Naive thymus-derived CD4-positive, alpha-beta T cell (primary cell): ENCODE measurements around the gene RELT. TPM values are rescaled to one million over a fixed set of nuclear protein-coding genes. Genes with fewer than 3 reads are reported as not detected.

ENCODE experiments used
- ATAC-seq: fragments of 150-1000 bp; cut with Tn5 transposase; 2 replicates; pipeline ENCODE4 v1.10.0; 2021; ENCODE audit warnings: mild to moderate bottlenecking, moderate library complexity
- CTCF ChIA-PET: fragments of 350-600 bp; sonication (Branson Sonifier 250); formaldehyde crosslinking; loops from one replicate; lab custom pipeline; 2021; ENCODE audit warnings: antibody characterized with exemption; lab: Charles Lee
- POLR2A ChIA-PET: fragments of 350-600 bp; sonication (Branson Sonifier 250); formaldehyde crosslinking; loops from one replicate; lab custom pipeline; 2021; ENCODE audit warnings: antibody characterized with exemption, inconsistent platforms; lab: Charles Lee
- DNase-seq, 9 donors: peaks; one replicate each; pipeline versions ENCODE4 v3.0.0 to v3.0.0-alpha.2; 2020 to 2022; ENCODE audit warnings: mixed read lengths in 1 of 9
- H3K27ac ChIP-seq: one replicate; pipeline ENCODE4 v1.7.0; 2013; ENCODE audit warnings: mild to moderate bottlenecking, low read depth, low read length, moderate library complexity
- H3K27me3 ChIP-seq, 2 donors: one replicate each; pipeline ENCODE4 v1.7.0; 2013; ENCODE audit warnings: low read length in 2 of 2, mild to moderate bottlenecking in 2 of 2, moderate library complexity in 2 of 2; ENCODE audit not compliant: control insufficient read depth in 2 of 2, insufficient read depth in 2 of 2
- H3K36me3 ChIP-seq, 3 experiments: 1 replicate in 2 of 3; 2 replicates in 1 of 3; pipeline ENCODE4 v1.7.0; 2013; ENCODE audit warnings: low read length in 3 of 3, mild to moderate bottlenecking in 3 of 3, moderate library complexity in 1 of 3; ENCODE audit not compliant: insufficient read depth in 3 of 3, control insufficient read depth in 2 of 3
- H3K4me1 ChIP-seq, 2 donors: one replicate each; pipeline ENCODE4 v1.7.0; 2013; ENCODE audit warnings: low read length in 2 of 2, mild to moderate bottlenecking in 2 of 2, moderate library complexity in 1 of 2; ENCODE audit not compliant: control insufficient read depth in 2 of 2, insufficient read depth in 2 of 2
- H3K4me3 ChIP-seq: 2 replicates; pipeline ENCODE4 v1.7.0; 2013; ENCODE audit warnings: mild to moderate bottlenecking, low read length
- H3K9me3 ChIP-seq, 3 experiments: 1 replicate in 2 of 3; 2 replicates in 1 of 3; pipeline ENCODE4 v1.7.0; 2013; ENCODE audit warnings: low read length in 3 of 3; ENCODE audit not compliant: control insufficient read depth in 2 of 3
- H3K27ac Mint-ChIP-seq, 9 donors: one replicate each; pipeline ENCODE4 v1.8.0; 2020 to 2022; ENCODE audit warnings: mixed read lengths in 9 of 9, mild to moderate bottlenecking in 8 of 9, moderate library complexity in 5 of 9, inconsistent platforms in 2 of 9
- H3K27me3 Mint-ChIP-seq, 5 donors: one replicate each; pipeline ENCODE4 v1.8.0; 2021 to 2022; ENCODE audit warnings: mixed read lengths in 5 of 5, mild to moderate bottlenecking in 1 of 5
- H3K36me3 Mint-ChIP-seq, 5 donors: one replicate each; pipeline ENCODE4 v1.8.0; 2020 to 2022; ENCODE audit warnings: mixed read lengths in 5 of 5, mild to moderate bottlenecking in 3 of 5, inconsistent platforms in 1 of 5
- H3K4me1 Mint-ChIP-seq, 7 donors: one replicate each; pipeline ENCODE4 v1.8.0; 2020 to 2022; ENCODE audit warnings: mixed read lengths in 7 of 7, mild to moderate bottlenecking in 3 of 7, inconsistent platforms in 1 of 7
- H3K4me3 Mint-ChIP-seq, 10 donors: one replicate each; pipeline ENCODE4 v1.8.0; 2020 to 2022; ENCODE audit warnings: mild to moderate bottlenecking in 10 of 10, mixed read lengths in 10 of 10, moderate library complexity in 6 of 10, inconsistent platforms in 2 of 10
- H3K9me3 Mint-ChIP-seq, 11 donors: one replicate each; pipeline ENCODE4 v1.8.0; 2020 to 2022; ENCODE audit warnings: mixed read lengths in 11 of 11, mild to moderate bottlenecking in 4 of 11, inconsistent platforms in 1 of 11, moderate library complexity in 1 of 11
- intact Hi-C, 2 donors: fragments of 100-400 bp; cut with micrococcal nuclease; formaldehyde crosslinking; loops; one replicate each; pipeline ENCODE4 v1.15.1; 2023
- polyA plus RNA-seq, 2 donors: library from polyadenylated mRNA; unstranded; fragments of 300-500 nt; fragmentation: Illumina TruSeq; gene quantifications; one replicate each; pipeline ENCODE4 v1.2.3, GENCODE V29; 2021
- total RNA-seq, 6 experiments: library from RNA in 5 of 6; stranded (reverse) in 5 of 6; gene quantifications; 1 replicate in 5 of 6; 2 replicates in 1 of 6; pipeline ENCODE4 v1.2.3 and lab custom pipeline; 2021 to 2026

Gene RELT
- total and polyA plus RNA-seq, 7 experiments from 2014 or later: 2.0 to 275 (median 12.0) TPM

DNA sequence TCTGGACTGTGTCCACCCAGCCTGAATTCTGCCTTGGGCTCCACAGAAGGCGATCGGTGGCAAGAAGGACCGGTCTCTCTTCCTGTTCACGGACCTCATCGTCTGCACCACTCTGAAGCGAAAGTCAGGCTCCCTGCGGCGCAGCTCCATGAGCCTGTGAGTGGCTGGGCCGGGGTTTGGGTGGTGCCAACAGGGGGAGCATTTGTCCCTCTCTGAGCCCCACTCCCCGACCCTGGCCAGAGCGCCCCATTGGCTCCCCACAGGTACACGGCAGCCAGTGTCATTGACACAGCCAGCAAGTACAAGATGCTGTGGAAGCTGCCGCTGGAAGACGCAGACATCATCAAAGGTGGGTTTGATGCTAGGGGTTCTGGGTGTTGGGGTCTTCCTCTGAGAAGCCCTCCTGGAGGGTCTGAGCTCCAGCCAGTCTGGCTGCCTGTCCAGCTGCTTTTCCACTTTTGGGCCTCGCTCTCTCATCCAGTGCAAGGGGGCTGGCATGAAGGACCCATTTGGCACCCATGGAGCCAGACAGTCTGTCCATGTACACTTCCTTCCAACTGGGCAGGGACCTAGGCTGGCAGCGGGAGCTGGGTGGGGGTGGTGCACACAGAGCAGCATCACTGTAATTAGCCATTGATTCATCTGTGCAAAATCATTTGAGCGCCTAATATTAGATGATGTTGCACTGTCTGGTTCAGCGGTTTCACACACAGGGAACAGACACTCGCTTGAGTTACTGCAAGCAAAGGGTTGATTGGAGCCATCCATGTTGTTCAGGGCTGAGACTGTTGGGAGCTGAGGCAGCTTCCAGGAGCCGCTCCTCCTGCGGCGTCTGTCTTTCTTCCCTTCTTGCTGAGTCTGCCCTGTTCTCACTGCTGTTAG, 19.0 kb upstream of the RELT start:
- ChIA-PET POLR2A (interaction anchor here (1.6 kb wide), 1 partner anchor 9 kb away, joined by 3 read pairs; no protein-coding TSS in a partner anchor), CTCF (interaction anchor here (0.5 to 2.5 kb wide), 3 partner anchors 15 to 36 kb away, joined by 3 to 9 read pairs (median 5); no protein-coding TSS in a partner anchor)
- Mint-ChIP-seq H3K27ac (no peak overlapping the region), H3K9me3 (no peaks in the 10 kb centered on the region), H3K36me3 (no peaks in the 10 kb centered on the region), H3K4me1 (peaks cover 0 to 6% (median 0%) of the 10 kb centered on the region in 7 donors), H3K4me3 (no peak overlapping the region), H3K27me3 (no peaks in the 10 kb centered on the region)
- intact Hi-C loops: no loop called here
- ATAC-seq: no peak
- H3K9me3 ChIP-seq: no peaks in the 10 kb centered on the region
- H3K4me3 ChIP-seq: no peak overlapping the region
- H3K36me3 ChIP-seq: no peaks in the 10 kb centered on the region
- no peak overlapping the region for H3K27ac ChIP-seq
- H3K4me1 ChIP-seq: no peaks in the 10 kb centered on the region
- DNase-seq: no peak
- H3K27me3 ChIP-seq: no peaks in the 10 kb centered on the region

- Histone ChIP-seq H3K27me3 (no peaks in the 10 kb centered on the region), H3K4me1 (no peaks in the 10 kb centered on the region), H3K9me3 (no peaks in the 10 kb centered on the region), H3K4me3 (no peak overlapping the region), H3K36me3 (no peaks in the 10 kb centered on the region), H3K27ac (no peak overlapping the region)
- POLR2A ChIA-PET: interaction anchor here (1.6 kb wide), 1 partner anchor 8 kb away, joined by 3 read pairs; no protein-coding TSS in a partner anchor
- CTCF ChIA-PET: interaction anchor here (0.6 to 2.5 kb wide), 4 partner anchors 21 to 1311 kb away, joined by 3 to 9 read pairs (median 4); no protein-coding TSS in a partner anchor
- intact Hi-C loops: no loop called here
- Mint-ChIP-seq H3K4me3 (no peak overlapping the region), H3K36me3 (no peaks in the 10 kb centered on the region), H3K27ac (peak overlapping the region in 2 of 9 donors; percentile 10 to 47), H3K27me3 (no peaks in the 10 kb centered on the region), H3K9me3 (no peaks in the 10 kb centered on the region), H3K4me1 (peaks cover 0 to 6% (median 0%) of the 10 kb centered on the region in 7 donors)
- ATAC-seq (no peak), DNase-seq (no peak)
These were observed 18.1 kb upstream of the RELT start for GRCh38 chr11:73358071-73358470.

- intact Hi-C loops: no loop called here
- POLR2A ChIA-PET: interaction anchor here (1.3 to 1.9 kb wide), 2 partner anchors 8 to 34 kb away, joined by 4 to 7 read pairs; no protein-coding TSS in a partner anchor
- DNase-seq: no peak
- Histone ChIP-seq H3K27me3 (no peaks in the 10 kb centered on the region), H3K9me3 (no peaks in the 10 kb centered on the region), H3K36me3 (no peaks in the 10 kb centered on the region), H3K4me3 (no peak overlapping the region), H3K4me1 (no peaks in the 10 kb centered on the region), H3K27ac (no peak overlapping the region)
- CTCF ChIA-PET: interaction anchor here (2.5 to 8.6 kb wide), 2 partner anchors 7 to 34 kb away, joined by 9 to 81 read pairs; no protein-coding TSS in a partner anchor
- Mint-ChIP-seq H3K27me3 (no peaks in the 10 kb centered on the region), H3K36me3 (no peaks in the 10 kb centered on the region), H3K9me3 (no peaks in the 10 kb centered on the region), H3K4me3 (no peak overlapping the region), H3K27ac (no peak overlapping the region), H3K4me1 (no peaks in the 10 kb centered on the region)
- no peak for ATAC-seq
These were observed 16.9 kb upstream of the RELT start for GRCh38 chr11:73359341-73359740.

GRCh38 chr11:73359930-73360742, 16.1 kb upstream of the RELT start:
- CTCF ChIA-PET: interaction anchor here (1.0 to 8.6 kb wide), 4 partner anchors 8 to 33 kb away, joined by 3 to 81 read pairs (median 4); no protein-coding TSS in a partner anchor
- Mint-ChIP-seq H3K27me3 (no peaks in the 10 kb centered on the region), H3K36me3 (no peaks in the 10 kb centered on the region), H3K4me3 (no peak overlapping the region), H3K9me3 (no peaks in the 10 kb centered on the region), H3K4me1 (peaks cover 0 to under 1% (median 0%) of the 10 kb centered on the region in 7 donors), H3K27ac (peak overlapping the region in 5 of 9 donors; percentile 9 to 72 (median 36))
- Histone ChIP-seq H3K4me3 (no peak overlapping the region), H3K27ac (no peak overlapping the region), H3K4me1 (peaks cover 0 to 2% of the 10 kb centered on the region in 2 donors), H3K36me3 (no peaks in the 10 kb centered on the region), H3K27me3 (no peaks in the 10 kb centered on the region), H3K9me3 (no peaks in the 10 kb centered on the region)
- POLR2A ChIA-PET: interaction anchor here (0.6 to 1.9 kb wide), 5 partner anchors 9 to 285 kb away, joined by 3 to 10 read pairs (median 4); no protein-coding TSS in a partner anchor
- intact Hi-C loops: loop anchor here in 1 of 2 donors (2.0 to 10.0 kb wide), 2 partner anchors 17 to 1135 kb away; partner anchors contain the start of genes INPPL1 and RELT
- ATAC-seq (peak; percentile 56), DNase-seq (peak in 5 of 9 donors; percentile 24 to 35 (median 31))

GRCh38 chr11:73360743-73361369, 15.3 kb upstream of the RELT start:
- ChIA-PET CTCF (interaction anchor here (1.0 to 8.6 kb wide), 4 partner anchors 9 to 32 kb away, joined by 3 to 81 read pairs (median 4); no protein-coding TSS in a partner anchor), POLR2A (interaction anchor here (0.6 to 1.9 kb wide), 5 partner anchors 10 to 285 kb away, joined by 3 to 10 read pairs (median 4); no protein-coding TSS in a partner anchor)
- Histone ChIP-seq H3K36me3 (no peaks in the 10 kb centered on the region), H3K27ac (no peak overlapping the region), H3K4me1 (peaks cover 5 to 10% of the 10 kb centered on the region in 2 donors), H3K4me3 (no peak overlapping the region), H3K27me3 (no peaks in the 10 kb centered on the region), H3K9me3 (no peaks in the 10 kb centered on the region)
- ATAC-seq (no peak), DNase-seq (no peak)
- Mint-ChIP-seq H3K4me3 (no peak overlapping the region), H3K27me3 (no peaks in the 10 kb centered on the region), H3K4me1 (peaks cover 2 to 8% (median 3%) of the 10 kb centered on the region in 7 donors), H3K9me3 (peaks cover 0 to under 1% (median 0%) of the 10 kb centered on the region in 11 donors), H3K36me3 (no peaks in the 10 kb centered on the region), H3K27ac (peak overlapping the region in 6 of 9 donors; percentile 6 to 72 (median 31))
- intact Hi-C loops: loop anchor here in 1 of 2 donors (2.0 to 10.0 kb wide), 2 partner anchors 16 to 1136 kb away; partner anchors contain the start of genes INPPL1 and RELT
